ENCODE measurements around the gene OPCML.

DNA sequence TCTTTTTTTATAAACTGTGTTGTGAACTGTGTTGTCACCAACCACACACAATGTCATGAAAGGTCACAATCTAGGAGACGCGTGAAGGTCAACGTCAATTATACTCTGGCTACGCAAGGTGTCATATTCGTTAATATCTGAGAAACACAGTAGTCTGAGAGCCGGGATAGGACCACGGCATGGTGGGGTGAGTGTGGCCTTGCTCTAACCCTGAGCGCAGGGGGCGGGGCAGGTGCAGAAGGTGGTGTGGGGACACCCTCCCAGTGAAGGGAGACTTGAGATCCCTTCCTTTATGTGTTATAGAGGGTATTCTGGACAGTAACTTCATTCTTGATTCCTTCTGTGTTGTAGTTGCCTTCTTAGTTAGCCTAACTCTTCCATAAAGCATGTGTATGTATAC, 883.0 kb downstream of the OPCML start:
- no peak for TF ChIP-seq POLR2AphosphoS5 (IDR thresholded peaks at IDR 0.05)
- no peak for TF ChIP-seq CTCF (IDR thresholded peaks at IDR 0.05)
- no peak for TF ChIP-seq POLR2A (IDR thresholded peaks at IDR 0.05)
- TF ChIP-seq EP300 (IDR thresholded peaks at IDR 0.05), result no peak

Measured in suprapubic skin (tissue), 4 donors.